NCI-H524 treated with DMSO at 0.1 percent for 48 hours (cell line): ENCODE data around the gene NSDHL.
"Not testable (repeated sequence)": the region's sequence is repeated elsewhere in the genome, so short reads cannot be mapped to it uniquely, and the experiment has no call there.

Experiments
- DNase-seq: peaks from one replicate; lab custom pipeline; 2025; lab: John Stamatoyannopoulos, UW

NSDHL gene

GRCh38 chrX:152895121-152895520, 64.3 kb downstream of the NSDHL start:
- DNase-seq = no peak

- no peak for DNase-seq
Measured at GRCh38 chrX:152895724-152896420, 65.0 kb downstream of the NSDHL start.

- no peak for DNase-seq
Measured at GRCh38 chrX:152896450-152896849, 65.6 kb downstream of the NSDHL start.

GRCh38 chrX:152897222-152898131, 66.6 kb downstream of the NSDHL start, which contains the start of gene ZNF185:
Gene ZNF185, plus strand, starts transcription at chrX:152898067. Its CDS starts 16,423 bp downstream, at chrX:152914490.
- no peak for DNase-seq

GRCh38 chrX:152898442-152898841, 67.6 kb downstream of the NSDHL start:
- no peak for DNase-seq

- DNase-seq = no peak
Measured at GRCh38 chrX:152899111-152899873, 68.4 kb downstream of the NSDHL start.

GRCh38 chrX:152899874-152900719, 69.2 kb downstream of the NSDHL start:
- DNase-seq = peak; percentile 29

- DNase-seq = no peak
Measured at GRCh38 chrX:152900937-152901445, 70.1 kb downstream of the NSDHL start.

- DNase-seq = no peak
Measured at GRCh38 chrX:152901816-152902501, 71.1 kb downstream of the NSDHL start.

- DNase-seq = no peak
Measured at GRCh38 chrX:152902502-152902820, 71.6 kb downstream of the NSDHL start.

- DNase-seq = no peak
Measured at GRCh38 chrX:152903589-152903988, 72.7 kb downstream of the NSDHL start.

- no peak for DNase-seq
Measured at GRCh38 chrX:152904151-152905080, 73.6 kb downstream of the NSDHL start.

- DNase-seq = peak; percentile 65
Measured at GRCh38 chrX:152905081-152905420, 74.2 kb downstream of the NSDHL start.

- DNase-seq = no peak
Measured at GRCh38 chrX:152907084-152907651, 76.3 kb downstream of the NSDHL start.

- no peak for DNase-seq
Measured at GRCh38 chrX:152908486-152908885, 77.6 kb downstream of the NSDHL start.

- not testable (repeated sequence) for DNase-seq
Measured at GRCh38 chrX:152910018-152910417, 79.2 kb downstream of the NSDHL start.

GRCh38 chrX:152912106-152912505, 81.2 kb downstream of the NSDHL start:
- no peak for DNase-seq

- DNase-seq = no peak
Measured at GRCh38 chrX:152912641-152913040, 81.8 kb downstream of the NSDHL start.

GRCh38 chrX:152913346-152913745, 82.5 kb downstream of the NSDHL start:
- DNase-seq = no peak
